Measurements from ENCODE around the gene COX6A1. TPM values are rescaled to one million over a fixed set of nuclear protein-coding genes. Genes with fewer than 3 reads are reported as not detected.
A peak's percentile ranks its signal among the peaks of the same experiment; 100 is the strongest.

Gene COX6A1
- total RNA-seq, 2 donors from 2014 or later: 291 to 437 TPM

DNA sequence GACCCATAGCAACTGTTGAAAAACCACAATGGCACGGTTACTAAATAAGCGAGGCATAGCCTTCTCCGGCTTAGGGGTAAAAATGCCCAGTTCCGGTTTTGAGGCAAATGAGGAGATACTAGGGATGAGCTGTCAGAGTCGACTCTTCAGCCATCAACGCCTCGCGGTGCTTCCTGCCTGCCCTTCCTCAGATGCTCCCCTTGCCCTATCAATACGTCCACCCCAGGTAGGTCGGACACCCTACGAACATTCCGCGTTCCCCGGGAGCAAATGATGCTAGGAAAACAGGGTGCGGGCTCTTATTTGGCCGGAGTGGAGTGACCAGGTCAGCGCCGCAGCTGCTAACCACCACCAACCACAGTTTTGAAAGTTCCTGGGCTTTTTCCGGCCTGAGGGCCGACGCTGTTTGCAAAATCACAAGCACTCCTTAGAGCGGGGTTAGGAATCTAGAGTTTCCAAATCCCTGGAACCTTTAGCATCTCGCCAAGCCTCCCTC lies 30.5 kb downstream of the COX6A1 start:
- Mint-ChIP-seq H3K27me3 (no peaks in the 10 kb centered on the region), H3K4me3 (peak overlapping the region; percentile 93), H3K36me3 (ENCODE audit: low read depth) (peaks cover 53% of the 10 kb centered on the region), H3K9me3 (no peaks in the 10 kb centered on the region), H3K4me1 (peaks cover 11% of the 10 kb centered on the region), H3K27ac (peak overlapping the region; percentile 89)
- peak; percentile 14 for ATAC-seq (replicated peaks)

DNA sequence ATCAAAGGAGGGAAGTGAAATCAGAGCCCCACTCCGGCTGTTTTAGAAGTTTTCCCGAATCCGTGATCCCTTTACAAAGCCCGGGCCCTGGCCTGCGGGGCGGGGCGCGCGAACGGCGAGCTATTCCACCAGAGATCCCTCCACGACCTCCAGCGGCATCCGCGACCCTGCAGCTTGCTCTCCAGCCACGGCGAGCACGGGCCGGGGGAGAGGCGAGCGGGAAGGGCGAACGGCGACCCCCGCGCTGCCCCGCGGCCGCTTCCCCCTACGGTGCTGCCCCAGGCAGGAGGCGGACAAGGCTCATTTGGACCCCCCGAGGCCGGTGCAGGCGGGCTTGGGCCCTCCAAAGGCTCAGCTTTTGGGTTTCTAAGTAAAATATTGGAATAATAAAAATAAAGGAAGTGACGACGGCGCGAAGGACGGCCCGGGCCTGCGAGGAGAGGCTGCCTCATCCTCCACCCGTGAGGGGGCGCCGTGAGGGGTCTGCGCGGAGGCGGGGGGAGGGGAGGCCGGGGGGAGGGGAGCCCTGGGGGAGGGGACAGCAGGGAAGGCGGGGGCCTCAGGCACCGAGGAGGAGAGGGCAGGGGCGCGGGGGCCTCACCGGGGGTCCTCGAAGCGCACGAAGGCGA lies 31.0 kb downstream of the COX6A1 start:
- H3K27me3 Mint-ChIP-seq: no peaks in the 10 kb centered on the region
- peaks cover 47% of the 10 kb centered on the region for H3K36me3 Mint-ChIP-seq (ENCODE audit: low read depth)
- no peaks in the 10 kb centered on the region for H3K9me3 Mint-ChIP-seq
- H3K4me1 Mint-ChIP-seq: peaks cover 14% of the 10 kb centered on the region
- peak overlapping the region; percentile 93 for H3K4me3 Mint-ChIP-seq
- H3K27ac Mint-ChIP-seq: peak overlapping the region; percentile 89
- peak; percentile 17 for ATAC-seq (replicated peaks)

- Mint-ChIP-seq H3K4me3 (peak within 1 kb of the TSS; percentile 93), H3K36me3 (ENCODE audit: low read depth) (peaks cover 40% of the 10 kb centered on the region), H3K9me3 (no peaks in the 10 kb centered on the region), H3K4me1 (peaks cover 14% of the 10 kb centered on the region), H3K27ac (peak within 1 kb of the TSS; percentile 89), H3K27me3 (no peaks in the 10 kb centered on the region)
- ATAC-seq (replicated peaks): peak; percentile 94
These were observed 31.7 kb downstream of the COX6A1 start, which contains the start of gene SRSF9 for GRCh38 chr12:120469450-120470149. TSS of gene SRSF9 (minus strand) at chr12:120469748. CDS start at chr12:120469609, 139 bp downstream.

- peak; percentile 34 for ATAC-seq (replicated peaks)
- Mint-ChIP-seq H3K9me3 (no peaks in the 10 kb centered on the region), H3K27ac (peak overlapping the region; percentile 66), H3K36me3 (ENCODE audit: low read depth) (peaks cover 34% of the 10 kb centered on the region), H3K4me1 (peaks cover 14% of the 10 kb centered on the region), H3K4me3 (peak overlapping the region; percentile 93), H3K27me3 (no peaks in the 10 kb centered on the region)
These were observed 32.4 kb downstream of the COX6A1 start for GRCh38 chr12:120470150-120470784.

- Mint-ChIP-seq H3K9me3 (no peaks in the 10 kb centered on the region), H3K27ac (no peak overlapping the region)
- ATAC-seq (replicated peaks): no peak
These were observed 34.6 kb downstream of the COX6A1 start for GRCh38 chr12:120472521-120472920.

DNA sequence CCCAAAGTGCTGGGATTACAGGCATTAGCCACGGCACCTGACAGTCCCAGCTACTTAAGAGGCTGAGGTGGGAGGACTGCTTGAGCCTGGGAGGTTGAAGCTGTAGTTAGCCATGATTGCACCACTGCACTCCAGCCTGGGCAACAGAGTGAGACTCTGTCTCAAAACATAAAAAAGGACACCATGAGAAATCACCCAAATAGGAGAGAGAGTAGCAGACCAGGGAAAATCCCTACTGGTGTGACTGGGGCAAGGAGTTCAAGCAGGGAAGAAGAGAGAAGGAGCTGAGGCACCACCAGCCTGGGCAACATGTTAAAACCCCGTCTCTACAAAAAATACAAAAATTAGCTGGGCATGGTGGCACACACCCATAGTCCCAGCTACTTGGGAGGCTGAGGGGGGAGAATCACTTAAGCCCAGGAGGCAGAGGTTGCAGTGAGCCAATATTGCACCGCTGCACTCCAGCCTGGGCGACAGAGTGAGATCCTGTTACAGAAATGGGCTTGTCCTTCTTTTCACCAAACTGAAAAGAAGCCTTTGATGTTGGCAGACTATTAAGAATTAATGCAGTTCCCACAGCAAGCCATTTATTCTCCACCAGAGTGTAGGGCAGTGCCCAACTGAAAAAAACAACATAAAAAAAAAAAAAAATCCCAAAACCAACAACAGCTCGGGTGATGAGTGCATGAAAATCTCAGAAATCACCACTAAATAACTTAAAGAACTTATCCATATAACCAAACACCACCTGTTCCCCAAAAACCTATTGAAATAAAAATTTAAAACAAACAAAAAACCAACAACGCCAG lies 36.1 kb downstream of the COX6A1 start:
- ATAC-seq (replicated peaks): no peak
- Mint-ChIP-seq H3K27ac (peak overlapping the region; percentile 13), H3K36me3 (ENCODE audit: low read depth) (no peaks in the 10 kb centered on the region), H3K9me3 (no peaks in the 10 kb centered on the region), H3K4me1 (peaks cover 8% of the 10 kb centered on the region), H3K27me3 (no peaks in the 10 kb centered on the region), H3K4me3 (peak overlapping the region; percentile 47)

More at GRCh38 chr12:120472521-120472920, 34.6 kb downstream of the COX6A1 start:
- Mint-ChIP-seq H3K4me3 (peak overlapping the region; percentile 8), H3K36me3 (ENCODE audit: low read depth) (peaks cover 11% of the 10 kb centered on the region), H3K4me1 (peaks cover 11% of the 10 kb centered on the region), H3K27me3 (no peaks in the 10 kb centered on the region)

DNA sequence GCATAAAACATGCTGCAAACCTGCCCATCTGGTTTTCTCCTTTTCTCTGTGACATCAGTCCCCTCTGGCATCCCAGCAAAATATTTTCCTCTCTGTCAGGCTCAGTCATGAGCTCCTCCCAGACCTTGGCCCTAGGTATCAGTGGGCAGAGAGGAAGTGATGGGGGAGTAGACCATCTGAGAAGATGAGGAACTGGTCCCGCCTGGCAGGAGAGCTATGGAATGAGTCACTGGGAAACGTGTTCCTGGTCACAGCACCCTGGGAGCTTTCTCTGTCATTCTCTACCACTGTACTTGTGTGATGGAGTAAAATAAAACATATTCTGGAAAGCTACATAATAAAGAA lies 36.7 kb downstream of the COX6A1 start:
- Mint-ChIP-seq H3K27me3 (no peaks in the 10 kb centered on the region), H3K4me1 (peaks cover 8% of the 10 kb centered on the region), H3K9me3 (no peaks in the 10 kb centered on the region), H3K27ac (peak overlapping the region; percentile 13), H3K36me3 (ENCODE audit: low read depth) (no peaks in the 10 kb centered on the region), H3K4me3 (peak overlapping the region; percentile 47)
- peak; percentile 48 for ATAC-seq (replicated peaks)

GRCh38 chr12:120475643-120476042 lies 37.7 kb downstream of the COX6A1 start:
- Mint-ChIP-seq H3K4me1 (peaks cover 8% of the 10 kb centered on the region), H3K4me3 (no peak overlapping the region), H3K27me3 (no peaks in the 10 kb centered on the region), H3K9me3 (no peaks in the 10 kb centered on the region), H3K36me3 (ENCODE audit: low read depth) (no peaks in the 10 kb centered on the region), H3K27ac (no peak overlapping the region)
- no peak for ATAC-seq (replicated peaks)

- Mint-ChIP-seq H3K27ac (peak overlapping the region; percentile 9), H3K4me1 (no peaks in the 10 kb centered on the region), H3K36me3 (ENCODE audit: low read depth) (no peaks in the 10 kb centered on the region), H3K27me3 (no peaks in the 10 kb centered on the region), H3K9me3 (no peaks in the 10 kb centered on the region), H3K4me3 (no peak overlapping the region)
- no peak for ATAC-seq (replicated peaks)
These were observed 41.5 kb downstream of the COX6A1 start for GRCh38 chr12:120479458-120479857.

GRCh38 chr12:120480211-120480610 lies 42.3 kb downstream of the COX6A1 start:
- no peaks in the 10 kb centered on the region for H3K27me3 Mint-ChIP-seq
- H3K4me3 Mint-ChIP-seq: no peak overlapping the region
- no peaks in the 10 kb centered on the region for H3K4me1 Mint-ChIP-seq
- no peaks in the 10 kb centered on the region for H3K9me3 Mint-ChIP-seq
- peak overlapping the region; percentile 9 for H3K27ac Mint-ChIP-seq
- no peaks in the 10 kb centered on the region for H3K36me3 Mint-ChIP-seq (ENCODE audit: low read depth)
- ATAC-seq (replicated peaks): no peak

- Mint-ChIP-seq H3K9me3 (no peaks in the 10 kb centered on the region), H3K27ac (no peak overlapping the region), H3K4me1 (no peaks in the 10 kb centered on the region), H3K27me3 (no peaks in the 10 kb centered on the region), H3K4me3 (no peak overlapping the region), H3K36me3 (ENCODE audit: low read depth) (no peaks in the 10 kb centered on the region)
- ATAC-seq (replicated peaks): no peak
These were observed 43.3 kb downstream of the COX6A1 start for GRCh38 chr12:120481022-120481767.

GRCh38 chr12:120483621-120484020 lies 45.7 kb downstream of the COX6A1 start:
- no peak overlapping the region for H3K4me3 Mint-ChIP-seq
- H3K36me3 Mint-ChIP-seq (ENCODE audit: low read depth): no peaks in the 10 kb centered on the region
- no peaks in the 10 kb centered on the region for H3K4me1 Mint-ChIP-seq
- ATAC-seq (replicated peaks): no peak
- H3K27ac Mint-ChIP-seq: peak overlapping the region; percentile 4
- H3K9me3 Mint-ChIP-seq: no peaks in the 10 kb centered on the region
- no peaks in the 10 kb centered on the region for H3K27me3 Mint-ChIP-seq

DNA sequence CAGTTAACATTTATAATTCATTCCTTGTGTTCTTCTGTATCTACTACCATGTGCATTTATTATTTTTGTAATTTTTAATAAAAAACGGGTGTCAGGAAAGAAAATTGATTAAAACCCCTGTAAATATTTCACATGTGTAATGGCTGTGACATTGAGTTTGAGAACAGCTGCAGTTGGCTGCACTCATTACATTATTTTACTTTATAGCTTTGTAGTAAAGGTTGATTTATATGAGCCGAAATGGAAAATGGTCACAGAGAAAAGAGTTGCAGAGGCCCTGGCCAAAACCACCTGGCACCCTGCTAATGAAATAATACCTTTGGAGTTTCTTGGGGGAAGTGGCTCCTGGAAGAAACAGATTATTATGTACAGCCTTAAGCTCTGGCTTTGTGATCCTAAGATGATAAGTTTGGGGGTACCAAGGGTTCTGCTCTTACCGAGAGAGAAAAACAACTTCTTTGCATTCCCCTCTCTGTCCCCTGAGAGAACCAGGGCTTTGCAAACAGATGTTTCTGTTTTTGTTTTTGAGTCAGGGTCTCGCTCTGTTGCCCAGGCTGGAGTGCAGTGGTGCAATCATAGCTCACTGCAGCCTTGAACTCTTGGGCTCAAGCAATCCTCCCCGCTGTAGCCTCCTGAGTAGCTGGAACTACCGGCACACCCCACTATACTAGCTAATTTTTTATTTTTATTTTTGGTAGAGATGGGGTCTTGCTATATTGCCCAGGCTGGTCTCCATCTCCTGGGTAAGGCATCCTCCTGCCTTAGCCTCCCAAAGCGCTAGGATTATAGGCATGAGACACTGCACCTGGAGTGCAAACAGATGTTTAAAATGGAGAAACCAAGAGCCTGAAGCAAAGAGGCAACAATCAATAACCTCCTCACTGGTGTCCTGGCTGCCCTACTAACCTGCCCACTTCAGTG lies 48.3 kb downstream of the COX6A1 start:
- Mint-ChIP-seq H3K4me1 (no peaks in the 10 kb centered on the region), H3K9me3 (no peaks in the 10 kb centered on the region), H3K27ac (no peak overlapping the region), H3K27me3 (no peaks in the 10 kb centered on the region), H3K36me3 (ENCODE audit: low read depth) (no peaks in the 10 kb centered on the region), H3K4me3 (no peak overlapping the region)
- ATAC-seq (replicated peaks): no peak

Measured in activated T-helper 17 cell treated with anti-CD3 and anti-CD28 coated beads, Interleukin-2, amount 50 U/mL, for 72 hours (primary cell).